Activated CD4-positive, alpha-beta T cell treated with anti-CD3 and anti-CD28 coated beads, Interleukin-2, amount 10 ng/mL, durations not matched to agents 7 days and 5 days (primary cell): ENCODE results near the gene DNMBP. TPM values are rescaled to one million over a fixed set of nuclear protein-coding genes. Genes with fewer than 3 reads are reported as not detected.
"Not testable (repeated sequence)": the region's sequence is repeated elsewhere in the genome, so short reads cannot be mapped to it uniquely, and the experiment has no call there.

Source experiments
- CTCF ChIA-PET: fragments of 350-600 bp; sonication (Branson Sonifier 250); formaldehyde crosslinking; loops from one replicate; lab custom pipeline; 2021; ENCODE audit warnings: antibody characterized with exemption; lab: Charles Lee
- POLR2A ChIA-PET: fragments of 350-600 bp; sonication (Branson Sonifier 250); formaldehyde crosslinking; loops from one replicate; lab custom pipeline; 2021; ENCODE audit warnings: antibody characterized with exemption; lab: Charles Lee
- DNase-seq: peaks from one replicate; pipeline ENCODE4 v3.0.0-alpha.2; 2020
- H3K27ac Mint-ChIP-seq: one replicate; pipeline ENCODE4 v1.8.0; 2021; ENCODE audit warnings: mild to moderate bottlenecking, moderate library complexity, mixed read lengths
- H3K27me3 Mint-ChIP-seq: one replicate; pipeline ENCODE4 v1.8.0; 2021; ENCODE audit warnings: mixed read lengths
- H3K36me3 Mint-ChIP-seq: one replicate; pipeline ENCODE4 v1.8.0; 2021; ENCODE audit warnings: low read depth, mixed read lengths
- H3K4me1 Mint-ChIP-seq: one replicate; pipeline ENCODE4 v1.8.0; 2021; ENCODE audit warnings: mixed read lengths
- H3K4me3 Mint-ChIP-seq: one replicate; pipeline ENCODE4 v1.8.0; 2021; ENCODE audit warnings: mild to moderate bottlenecking, moderate library complexity, mixed read lengths
- H3K9me3 Mint-ChIP-seq: one replicate; pipeline ENCODE4 v1.8.0; 2021; ENCODE audit warnings: mixed read lengths
- total RNA-seq, 2 experiments: library from RNA; stranded (reverse); gene quantifications; one replicate each; pipeline ENCODE4 v1.2.3, GENCODE V29; 2021

Gene DNMBP
- total RNA-seq, 2 experiments from 2014 or later = 2.9 to 3.2 TPM

- CTCF ChIA-PET = no interaction called here
- H3K4me1 Mint-ChIP-seq = peaks cover 14% of the 10 kb centered on the region
Measured at GRCh38 chr10:100013621-100014020, 3.9 kb upstream of the DNMBP start.

GRCh38 chr10:100011906-100012305, 2.2 kb upstream of the DNMBP start:
- Mint-ChIP-seq H3K27me3 (peaks cover 28% of the 10 kb centered on the region), H3K4me1 (peaks cover 27% of the 10 kb centered on the region)
- CTCF ChIA-PET, H3K9me3 Mint-ChIP-seq, DNase-seq, H3K36me3 Mint-ChIP-seq, H3K27ac Mint-ChIP-seq, H3K4me3 Mint-ChIP-seq: not testable (repeated sequence)
- POLR2A ChIA-PET = interaction anchor here (0.6 kb wide), 1 partner anchor 40 kb away, joined by 3 read pairs; no protein-coding TSS in a partner anchor

More at GRCh38 chr10:100013621-100014020, 3.9 kb upstream of the DNMBP start:
- POLR2A ChIA-PET = no interaction called here
- DNase-seq = no peak
- H3K9me3 Mint-ChIP-seq = no peaks in the 10 kb centered on the region
- H3K36me3 Mint-ChIP-seq = no peaks in the 10 kb centered on the region
- no peak overlapping the region for H3K4me3 Mint-ChIP-seq
- H3K27me3 Mint-ChIP-seq = peaks cover 29% of the 10 kb centered on the region
- H3K27ac Mint-ChIP-seq = no peak overlapping the region

GRCh38 chr10:100009283-100009792, 409 bp downstream of the DNMBP start:
- no peak for DNase-seq
- H3K36me3 Mint-ChIP-seq = no peaks in the 10 kb centered on the region
- H3K9me3 Mint-ChIP-seq = no peaks in the 10 kb centered on the region
- H3K27me3 Mint-ChIP-seq = peaks cover 28% of the 10 kb centered on the region
- peak overlapping the region; percentile 80 for H3K4me3 Mint-ChIP-seq
- peaks cover 38% of the 10 kb centered on the region for H3K4me1 Mint-ChIP-seq
- POLR2A ChIA-PET = no interaction called here
- H3K27ac Mint-ChIP-seq = no peak overlapping the region
- CTCF ChIA-PET = interaction anchor here (0.7 to 2.6 kb wide), 13 partner anchors 9 to 164 kb away, joined by 3 to 16 read pairs (median 4); no protein-coding TSS in a partner anchor

- H3K4me3 Mint-ChIP-seq = peak overlapping the region; percentile 80
- ChIA-PET POLR2A (no interaction called here), CTCF (interaction anchor here (1.2 to 2.6 kb wide), 9 partner anchors 9 to 163 kb away, joined by 3 to 16 read pairs (median 6); no protein-coding TSS in a partner anchor)
- peaks cover 26% of the 10 kb centered on the region for H3K27me3 Mint-ChIP-seq
- H3K36me3 Mint-ChIP-seq = no peaks in the 10 kb centered on the region
- DNase-seq = no peak
- peaks cover 38% of the 10 kb centered on the region for H3K4me1 Mint-ChIP-seq
- no peak overlapping the region for H3K27ac Mint-ChIP-seq
- H3K9me3 Mint-ChIP-seq = no peaks in the 10 kb centered on the region
Measured at GRCh38 chr10:100008708-100009282, 952 bp downstream of the DNMBP start.

- Mint-ChIP-seq H3K27ac (no peak overlapping the region), H3K36me3 (no peaks in the 10 kb centered on the region), H3K27me3 (peaks cover 25% of the 10 kb centered on the region), H3K4me1 (peaks cover 38% of the 10 kb centered on the region), H3K4me3 (peak overlapping the region; percentile 80), H3K9me3 (no peaks in the 10 kb centered on the region)
- CTCF ChIA-PET = interaction anchor here (1.2 to 2.1 kb wide), 3 partner anchors 11 to 37 kb away, joined by 4 to 10 read pairs (median 7); no protein-coding TSS in a partner anchor
- POLR2A ChIA-PET = interaction anchor here (0.6 kb wide), 2 partner anchors 188 to 950 kb away, joined by 5 read pairs; no protein-coding TSS in a partner anchor
- no peak for DNase-seq
Measured at GRCh38 chr10:100008142-100008522, 1.6 kb downstream of the DNMBP start.

- Mint-ChIP-seq H3K36me3 (no peaks in the 10 kb centered on the region), H3K9me3 (no peaks in the 10 kb centered on the region), H3K27ac (no peak overlapping the region), H3K4me3 (peak overlapping the region; percentile 19), H3K27me3 (peaks cover 25% of the 10 kb centered on the region), H3K4me1 (peaks cover 38% of the 10 kb centered on the region)
- no peak for DNase-seq
- ChIA-PET POLR2A (interaction anchor here (0.6 kb wide), 2 partner anchors 188 to 950 kb away, joined by 5 read pairs; no protein-coding TSS in a partner anchor), CTCF (no interaction called here)
Measured at GRCh38 chr10:100007231-100008141, 2.3 kb downstream of the DNMBP start.

GRCh38 chr10:100006243-100006886, 3.4 kb downstream of the DNMBP start:
- POLR2A ChIA-PET = interaction anchor here (0.6 kb wide), 1 partner anchor 147 kb away, joined by 3 read pairs; no protein-coding TSS in a partner anchor
- Mint-ChIP-seq H3K4me1 (peaks cover 38% of the 10 kb centered on the region), H3K36me3 (no peaks in the 10 kb centered on the region), H3K9me3 (no peaks in the 10 kb centered on the region), H3K4me3 (no peak overlapping the region), H3K27ac (no peak overlapping the region), H3K27me3 (peaks cover 22% of the 10 kb centered on the region)
- DNase-seq = no peak
- CTCF ChIA-PET = interaction anchor here (0.6 to 1.5 kb wide), 6 partner anchors 13 to 235 kb away, joined by 3 to 6 read pairs (median 4); no protein-coding TSS in a partner anchor

GRCh38 chr10:100004805-100005510, 4.8 kb downstream of the DNMBP start:
- POLR2A ChIA-PET = no interaction called here
- H3K4me3 Mint-ChIP-seq = no peak overlapping the region
- DNase-seq = no peak
- peaks cover 30% of the 10 kb centered on the region for H3K4me1 Mint-ChIP-seq
- CTCF ChIA-PET = interaction anchor here (1.0 to 1.5 kb wide), 2 partner anchors 20 to 160 kb away, joined by 3 read pairs; no protein-coding TSS in a partner anchor
- no peaks in the 10 kb centered on the region for H3K36me3 Mint-ChIP-seq
- H3K27ac Mint-ChIP-seq = no peak overlapping the region
- H3K9me3 Mint-ChIP-seq = no peaks in the 10 kb centered on the region
- H3K27me3 Mint-ChIP-seq = peaks cover 10% of the 10 kb centered on the region

GRCh38 chr10:100000109-100000644, 9.6 kb downstream of the DNMBP start:
- H3K4me3 Mint-ChIP-seq = no peak overlapping the region
- no peak for DNase-seq
- no peaks in the 10 kb centered on the region for H3K27me3 Mint-ChIP-seq
- no peaks in the 10 kb centered on the region for H3K36me3 Mint-ChIP-seq
- POLR2A ChIA-PET = no interaction called here
- CTCF ChIA-PET = interaction anchor here (1.3 kb wide), 1 partner anchor 10 kb away, joined by 6 read pairs; the partner anchor contains the start of gene DNMBP
- no peak overlapping the region for H3K27ac Mint-ChIP-seq
- H3K4me1 Mint-ChIP-seq = peaks cover 8% of the 10 kb centered on the region
- H3K9me3 Mint-ChIP-seq = no peaks in the 10 kb centered on the region

- Mint-ChIP-seq H3K27ac (no peak overlapping the region), H3K9me3 (no peaks in the 10 kb centered on the region), H3K4me3 (no peak overlapping the region), H3K36me3 (no peaks in the 10 kb centered on the region), H3K27me3 (no peaks in the 10 kb centered on the region), H3K4me1 (peaks cover 13% of the 10 kb centered on the region)
- ChIA-PET POLR2A (no interaction called here), CTCF (interaction anchor here (1.3 to 1.6 kb wide), 2 partner anchors 10 kb away, joined by 5 to 6 read pairs; partner anchors contain the start of gene DNMBP)
- DNase-seq = no peak
Measured at GRCh38 chr10:99999319-100000108, 10.2 kb downstream of the DNMBP start.

GRCh38 chr10:99998889-99999288, 10.9 kb downstream of the DNMBP start:
- Mint-ChIP-seq H3K4me3 (no peak overlapping the region), H3K9me3 (no peaks in the 10 kb centered on the region), H3K36me3 (no peaks in the 10 kb centered on the region), H3K27ac (no peak overlapping the region), H3K4me1 (peaks cover 20% of the 10 kb centered on the region), H3K27me3 (no peaks in the 10 kb centered on the region)
- no peak for DNase-seq
- POLR2A ChIA-PET = no interaction called here
- CTCF ChIA-PET = interaction anchor here (1.6 kb wide), 1 partner anchor 9 kb away, joined by 5 read pairs; no protein-coding TSS in a partner anchor
